HG02852 (cell line): ENCODE results near the gene POLD4.

Source experiments
- ATAC-seq: cut with Tn5 transposase; IDR thresholded peaks from one replicate; pipeline ENCODE4 v1.9.1; 2021; ENCODE audit warnings: mild to moderate bottlenecking, moderate library complexity; ENCODE audit not compliant: unreplicated experiment

Gene POLD4

DNA sequence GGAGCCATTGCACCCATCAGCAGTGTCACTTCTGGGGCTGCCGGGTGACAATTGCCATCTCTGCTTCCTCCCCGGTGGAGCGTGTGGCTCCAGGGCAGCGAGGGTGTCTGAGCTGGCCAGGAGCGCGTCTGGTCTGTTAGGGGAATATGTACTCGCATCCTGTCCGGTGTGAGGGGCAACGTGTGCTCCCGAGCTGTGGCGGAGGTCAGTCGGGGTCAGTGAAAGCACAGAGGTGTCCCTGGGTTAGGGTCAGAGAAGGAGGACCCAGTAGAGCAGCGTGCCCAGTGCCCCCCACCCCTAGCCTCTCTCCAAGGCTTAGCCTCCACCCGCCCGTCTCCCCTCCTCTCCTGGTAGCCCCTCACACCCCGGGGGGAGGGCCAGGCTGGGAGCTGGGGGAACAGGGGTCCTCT, 18.6 kb upstream of the POLD4 start:
- ATAC-seq, result no peak

DNA sequence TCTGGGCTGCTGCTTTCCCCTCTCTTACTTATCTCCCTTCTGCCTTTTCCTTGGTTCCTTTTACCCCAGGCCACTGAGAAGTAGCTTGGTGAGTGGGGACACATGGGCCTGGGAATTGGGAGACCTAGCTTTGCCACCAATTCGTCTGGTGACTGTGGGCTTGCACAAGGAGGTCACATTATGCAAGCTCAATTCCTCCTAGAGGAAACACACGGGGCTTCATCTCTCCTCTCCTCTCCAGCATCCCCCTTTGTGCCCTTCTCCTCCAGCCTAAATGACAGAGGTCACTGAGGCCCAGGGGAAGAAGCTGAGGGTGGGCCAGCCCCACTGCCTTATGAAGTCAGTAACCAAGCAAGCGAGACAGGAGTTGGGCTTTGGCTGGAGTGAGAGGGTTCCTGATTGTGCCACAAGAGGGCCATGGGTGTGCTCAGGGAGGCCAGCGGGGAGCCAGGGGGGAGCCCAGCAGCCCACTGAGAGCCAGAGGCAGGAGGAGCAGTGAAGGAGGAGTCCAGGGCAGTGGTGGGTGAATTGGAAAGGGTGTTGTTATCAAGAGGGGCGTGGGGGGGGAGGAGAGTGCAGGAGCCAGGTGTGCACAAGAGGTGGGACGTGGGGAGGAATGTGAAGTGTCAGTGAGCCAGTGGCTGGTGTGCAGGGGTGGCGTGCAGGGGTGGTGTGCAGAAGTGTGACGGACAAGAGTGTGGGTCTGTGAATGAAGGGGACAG, 18.0 kb upstream of the POLD4 start:
- ATAC-seq, result no peak

DNA sequence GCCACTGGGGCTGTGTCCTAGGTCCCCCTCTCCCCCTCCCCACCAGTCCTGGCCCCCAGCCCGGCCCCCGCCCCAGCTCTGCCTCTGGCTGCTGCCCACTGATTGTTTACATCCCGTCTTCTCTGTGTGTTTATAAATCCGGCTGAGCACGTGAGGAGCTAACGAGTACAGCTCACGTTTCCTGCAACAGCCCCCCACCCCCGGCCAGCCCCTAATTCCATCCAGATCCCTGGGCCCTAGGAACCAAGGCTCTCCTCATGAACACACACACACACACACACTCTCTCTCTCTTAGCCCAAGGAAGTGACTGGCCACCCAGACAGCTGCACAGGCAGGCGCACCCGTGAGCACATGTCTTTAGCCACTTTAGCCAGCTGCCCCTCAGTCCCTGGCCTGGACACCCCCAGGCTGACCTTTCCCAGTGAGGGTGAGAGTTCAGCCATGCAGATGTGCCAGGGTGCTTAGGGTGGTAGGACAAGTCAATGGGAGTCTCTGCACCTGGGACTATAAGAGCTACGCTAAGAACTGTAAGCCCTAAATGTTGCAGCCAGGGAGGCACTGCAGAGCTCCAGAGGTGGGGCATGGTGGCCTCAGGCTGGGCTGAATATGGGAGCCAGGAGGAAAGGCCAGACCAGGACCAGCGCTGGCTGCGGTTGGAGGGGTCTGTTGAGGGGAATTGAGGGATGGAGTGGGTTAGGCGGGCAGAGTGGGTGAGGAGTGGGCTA, 17.2 kb upstream of the POLD4 start:
- ATAC-seq, result no peak

DNA sequence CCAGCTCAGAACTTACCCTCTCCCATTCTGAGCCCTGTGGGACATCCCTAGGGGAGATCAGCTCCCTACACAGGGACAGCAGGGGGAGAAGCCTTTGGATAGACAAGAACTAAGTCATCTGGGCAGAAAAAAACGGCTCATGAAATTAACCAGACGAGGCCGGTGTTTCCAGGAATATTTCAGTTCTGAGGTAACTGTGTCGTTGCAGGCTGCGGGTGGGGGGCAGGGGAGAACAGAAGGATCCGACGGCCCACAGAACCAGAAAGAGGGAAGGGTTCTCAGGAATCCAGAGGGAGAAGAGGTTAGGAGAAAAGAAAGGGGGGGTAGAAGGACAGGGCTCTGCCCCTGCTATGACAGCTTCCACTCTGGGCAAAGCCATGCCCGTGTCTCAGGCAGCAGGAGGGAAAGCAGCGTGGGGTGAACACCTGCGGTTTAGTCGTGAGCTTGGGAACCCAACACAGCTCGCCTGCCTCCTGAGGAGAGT, 16.5 kb upstream of the POLD4 start:
- no peak for ATAC-seq

DNA sequence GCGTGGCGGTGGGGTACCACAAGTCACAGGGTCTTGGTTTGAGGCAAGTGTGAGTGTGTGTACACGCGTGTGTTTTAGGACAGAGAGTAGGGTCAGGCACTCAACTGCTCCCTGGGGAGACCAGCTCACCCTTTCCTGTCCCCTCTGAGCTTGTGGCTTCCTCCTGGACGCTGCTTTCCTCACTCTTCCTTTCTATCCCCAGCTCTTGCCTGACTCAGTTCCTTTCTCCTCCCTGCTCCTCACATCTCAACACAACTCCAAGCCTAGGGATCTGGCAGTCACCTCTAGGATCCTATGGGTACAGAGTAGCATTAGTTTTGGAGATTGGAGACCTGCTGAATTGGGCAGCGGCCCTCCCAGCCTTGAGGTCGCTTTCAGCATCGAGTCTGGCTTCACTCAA, 15.9 kb upstream of the POLD4 start:
- ATAC-seq, result no peak

DNA sequence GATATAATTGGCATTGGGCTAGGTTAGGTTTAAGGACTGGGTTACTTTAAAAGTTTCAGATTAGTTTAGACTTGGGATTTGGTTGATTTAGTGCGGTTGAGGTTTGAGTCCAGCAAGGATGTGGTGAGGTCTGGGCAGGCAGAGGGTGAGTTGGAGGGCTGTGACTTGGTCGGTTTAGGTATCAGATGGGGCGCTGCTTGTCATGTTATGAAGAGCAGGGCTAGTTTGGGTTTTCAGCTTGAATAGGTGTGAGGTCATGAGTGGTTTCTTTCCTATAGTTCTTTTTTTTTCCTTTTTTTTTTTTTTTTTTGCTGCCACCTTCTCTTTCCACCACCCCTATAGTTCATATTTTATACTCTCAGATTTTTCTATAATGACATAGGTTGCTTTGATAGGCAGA, 15.3 kb upstream of the POLD4 start:
- ATAC-seq, result no peak

DNA sequence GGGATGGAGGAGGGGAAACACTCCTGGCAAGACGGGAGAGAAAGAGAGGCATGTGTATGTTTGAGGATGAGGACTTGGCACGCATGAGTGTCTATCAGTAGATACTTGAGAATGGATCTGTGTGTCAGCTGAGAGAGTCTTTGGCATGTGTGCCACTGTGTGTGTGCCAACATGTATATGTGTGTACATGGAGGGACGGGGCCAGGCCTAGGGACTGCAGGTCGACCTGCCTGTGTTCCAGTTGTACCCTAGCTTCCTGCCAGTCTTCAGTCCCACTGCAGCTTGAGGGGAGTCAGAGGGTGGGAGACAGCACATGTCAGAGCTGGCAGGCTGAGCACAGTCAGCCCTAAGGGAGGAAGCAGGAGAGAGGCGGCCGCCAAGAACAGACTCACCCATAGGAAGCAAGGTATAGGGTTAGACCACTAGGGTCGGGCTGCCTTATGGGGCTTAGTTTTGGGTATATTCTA, 14.4 kb upstream of the POLD4 start:
- no peak for ATAC-seq

DNA sequence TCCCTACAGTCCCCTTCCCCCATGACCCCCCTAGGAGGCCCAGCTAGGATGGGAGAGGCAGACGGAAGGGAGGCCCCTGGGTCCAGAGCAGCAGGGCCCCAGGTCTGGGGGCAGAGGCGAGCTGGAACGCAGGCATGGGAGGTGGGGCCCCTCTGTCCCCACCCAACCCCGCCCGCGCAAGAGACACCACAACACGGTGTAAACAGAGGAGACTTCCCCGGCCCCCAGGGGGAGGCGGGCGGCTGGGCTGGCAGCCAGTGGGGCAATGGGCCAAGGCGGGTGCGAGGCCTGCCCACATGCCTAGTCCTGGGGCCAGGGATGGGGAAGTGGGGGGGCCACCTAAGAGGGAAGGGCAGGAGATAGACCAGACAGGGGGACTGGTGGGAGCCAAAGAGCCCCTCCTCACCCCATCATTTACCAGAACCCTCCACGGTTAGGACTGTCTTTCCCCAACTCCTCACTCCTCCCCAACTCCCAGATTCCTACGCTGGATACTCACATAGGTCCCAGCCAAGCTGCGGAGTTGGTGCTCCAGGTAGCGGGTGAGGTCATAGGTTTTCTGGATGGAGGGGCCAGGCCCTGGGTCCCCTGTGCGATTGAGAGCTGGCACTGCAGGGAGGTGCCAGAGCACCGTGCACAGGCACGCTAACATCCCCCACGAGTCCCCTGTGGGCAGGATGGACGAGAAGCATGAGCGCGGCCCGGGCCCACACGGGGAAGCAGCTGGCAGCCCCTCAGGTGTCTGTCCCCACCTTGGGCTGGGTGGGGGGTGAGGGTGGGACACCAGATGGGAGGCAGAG, 13.8 kb upstream of the POLD4 start:
- no peak for ATAC-seq

DNA sequence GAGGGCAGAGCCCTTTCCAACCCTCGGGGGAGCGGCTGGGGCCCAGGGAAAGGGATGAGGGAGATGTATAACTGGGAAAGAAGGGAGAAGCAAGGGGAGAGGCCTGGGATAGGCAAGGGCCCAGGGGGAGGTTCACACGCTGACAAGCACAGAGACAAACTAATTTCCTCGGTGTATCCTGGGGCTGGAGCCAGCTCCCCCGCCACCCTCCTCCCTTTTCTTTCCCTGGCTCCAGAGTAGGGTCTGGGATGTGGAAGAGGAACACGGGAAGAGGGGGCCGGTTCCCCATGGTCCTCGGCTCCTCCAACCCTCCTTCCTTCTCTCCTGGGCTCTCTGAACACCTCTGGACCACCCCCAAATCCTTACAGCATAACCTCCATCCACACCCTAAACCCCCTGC, 13.2 kb upstream of the POLD4 start:
- no peak for ATAC-seq

DNA sequence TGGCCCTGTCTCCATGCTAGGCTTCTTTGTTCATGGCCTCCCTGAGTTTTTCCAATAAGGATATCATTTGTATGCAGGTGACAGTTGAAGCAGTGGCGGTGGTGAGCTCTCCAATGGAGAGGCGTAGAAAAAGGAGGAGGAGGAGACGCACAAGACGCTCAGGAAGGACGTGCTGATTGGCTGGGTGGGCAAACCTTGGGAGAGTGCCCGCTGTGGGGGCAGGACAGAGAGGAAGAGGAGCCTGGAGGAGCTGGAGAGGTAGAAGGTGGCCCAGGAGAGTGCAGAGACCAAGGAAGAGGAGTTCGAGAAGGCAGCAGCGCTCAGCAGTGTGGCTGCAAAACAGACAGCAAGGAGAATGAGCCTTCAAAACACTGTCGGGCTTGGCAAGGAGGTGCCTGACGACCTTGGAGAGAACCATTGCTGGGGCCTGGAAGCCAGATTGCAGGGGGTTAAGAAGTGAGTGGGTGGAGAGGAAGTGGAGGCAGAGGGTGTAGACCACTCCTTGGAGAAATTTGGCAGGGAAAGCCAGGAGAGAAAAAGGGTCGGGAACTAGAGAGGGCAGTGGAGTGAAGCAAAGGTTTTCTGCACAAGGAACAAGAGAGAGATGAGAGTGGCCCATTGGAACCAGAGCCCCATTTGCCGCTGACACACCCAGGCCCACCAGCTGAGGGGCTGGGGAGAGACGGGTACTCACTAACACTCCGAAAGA, 12.5 kb upstream of the POLD4 start:
- no peak for ATAC-seq

DNA sequence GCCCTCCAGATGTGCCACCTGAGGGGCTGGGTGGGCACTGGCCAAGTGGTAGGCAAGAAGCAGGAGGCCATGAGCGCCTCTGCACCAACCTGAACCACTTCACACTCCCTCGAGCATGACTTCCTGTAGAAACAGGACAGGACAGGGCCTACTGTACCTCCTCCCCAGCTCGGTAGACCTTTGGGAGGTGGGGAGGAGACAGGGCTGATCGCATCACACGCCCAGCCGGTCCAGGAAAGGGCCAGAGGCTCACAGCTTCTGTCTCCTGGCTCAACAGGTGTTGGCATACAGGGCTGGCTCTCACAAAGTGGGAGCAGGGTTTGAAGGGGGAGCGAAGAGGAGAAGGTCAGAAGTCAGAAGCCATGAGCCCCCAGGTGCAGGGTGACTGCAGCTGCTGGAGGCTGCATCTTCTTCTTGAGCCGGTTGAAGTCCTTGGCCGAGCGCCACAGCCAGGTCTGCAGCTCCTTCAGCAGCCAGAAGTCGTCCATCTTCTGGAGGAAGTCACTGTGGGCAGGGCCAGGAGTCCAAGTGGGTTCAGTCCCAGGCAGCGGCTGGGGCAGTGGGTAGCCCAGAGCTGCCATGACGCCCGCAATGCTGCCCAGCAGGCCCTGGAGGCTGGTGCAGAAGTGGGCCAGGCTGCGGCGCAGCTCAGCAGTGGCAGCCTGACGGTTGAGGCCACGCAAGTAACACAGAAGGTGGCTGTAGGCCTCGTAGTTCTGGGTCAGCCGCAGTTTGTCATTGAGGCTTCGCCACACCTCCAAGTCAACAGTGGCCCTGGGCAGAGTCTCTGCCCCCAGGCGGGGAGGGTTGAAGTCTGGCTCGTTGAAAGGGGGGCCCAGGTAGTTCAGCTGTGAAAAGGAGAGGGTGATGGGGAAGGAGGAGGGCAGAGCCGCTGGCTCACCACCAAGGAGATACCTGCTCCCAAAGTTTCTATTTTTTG, 11.7 kb upstream of the POLD4 start:
- ATAC-seq, result no peak

DNA sequence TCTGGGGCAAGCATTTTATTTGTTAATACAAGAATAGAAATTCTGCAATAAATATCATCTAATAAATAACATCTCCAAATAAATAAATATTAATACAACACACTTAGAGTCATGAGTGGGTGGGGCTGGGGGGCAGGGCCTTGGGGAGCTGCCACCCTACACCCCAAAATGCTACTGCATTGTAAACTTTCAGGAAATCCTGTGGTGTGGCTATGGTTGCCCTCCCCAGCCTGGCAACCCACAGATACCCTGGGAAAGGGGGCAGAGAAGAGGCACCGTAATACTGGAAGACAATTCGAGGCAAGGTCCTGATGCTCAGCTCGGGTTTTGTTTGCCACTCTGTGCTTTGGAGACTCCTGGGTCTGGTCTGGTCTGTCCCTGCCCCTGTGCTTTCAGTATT, 10.8 kb upstream of the POLD4 start:
- ATAC-seq, result no peak

DNA sequence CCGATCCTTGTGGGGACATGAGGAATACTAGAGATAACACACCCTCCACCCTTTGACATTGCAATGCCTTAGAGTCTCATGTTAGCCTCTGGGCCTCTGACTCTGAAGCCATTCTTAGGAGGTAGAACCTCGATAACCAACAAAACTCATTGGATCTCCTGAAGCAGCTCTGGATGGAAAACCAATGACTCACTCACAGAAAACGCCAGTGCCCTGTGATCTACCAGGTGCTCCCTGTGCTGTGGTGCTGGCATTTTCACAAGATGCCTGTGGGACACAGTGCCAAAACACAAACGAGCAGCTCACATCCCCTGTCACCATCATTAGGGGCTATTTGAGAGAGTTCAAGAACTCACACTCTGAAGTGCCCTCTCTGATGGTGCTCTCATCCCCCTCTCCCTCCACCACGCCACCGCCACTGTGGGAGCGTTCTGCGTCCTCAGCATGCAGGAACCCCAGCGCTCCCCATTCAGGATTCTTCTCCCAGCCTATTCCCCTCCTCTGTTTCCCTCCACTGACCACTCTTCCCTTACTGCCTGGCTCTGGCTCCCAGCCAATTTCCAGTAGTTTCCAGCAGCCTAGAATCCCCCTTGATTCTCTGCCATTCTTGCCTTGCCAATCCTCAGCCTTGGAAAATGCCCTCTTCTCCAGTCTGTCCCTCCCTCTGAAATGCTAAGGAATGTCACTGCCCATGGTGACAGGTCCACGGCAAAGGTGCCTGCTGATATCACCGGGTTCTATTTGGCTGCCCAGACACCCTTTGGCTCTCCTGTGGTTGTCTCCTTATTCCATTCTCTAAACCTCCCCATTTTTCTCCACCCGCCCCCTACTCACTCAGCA, 4.7 kb upstream of the POLD4 start:
- no peak for ATAC-seq

DNA sequence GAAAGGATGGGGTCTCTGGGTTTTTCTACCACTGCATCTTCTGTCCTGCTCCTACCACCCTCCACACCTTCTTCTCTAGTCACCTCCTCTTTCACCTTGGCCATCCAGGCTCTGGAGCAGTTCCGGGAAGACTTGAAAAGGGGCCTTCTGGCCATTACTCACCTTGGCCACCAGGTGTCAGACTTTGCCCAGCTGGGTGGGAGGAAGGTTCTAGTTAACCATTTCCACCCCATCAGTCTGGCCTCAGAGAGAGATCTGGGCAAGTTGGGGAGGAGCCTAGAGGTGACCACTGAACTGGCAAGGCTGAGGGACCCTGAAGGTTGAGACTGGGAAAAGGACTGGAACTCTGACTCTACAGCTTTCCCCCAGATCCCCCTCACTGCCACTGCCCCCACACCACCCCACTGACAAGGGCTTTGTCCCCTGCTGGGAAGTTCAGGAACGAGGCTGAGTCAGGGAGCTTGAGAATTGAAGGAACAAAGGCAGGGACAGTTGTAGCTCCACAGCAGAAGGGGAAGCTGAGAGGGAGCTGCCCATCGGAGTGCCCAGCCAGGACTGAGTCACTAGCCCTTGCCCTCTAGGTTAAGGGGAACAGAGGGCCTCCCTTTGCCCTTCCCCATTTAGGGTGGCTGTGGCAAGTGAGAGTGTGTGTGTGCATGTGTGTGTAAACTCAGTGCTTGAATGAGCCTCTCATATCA, 3.7 kb upstream of the POLD4 start:
- ATAC-seq, result no peak

DNA sequence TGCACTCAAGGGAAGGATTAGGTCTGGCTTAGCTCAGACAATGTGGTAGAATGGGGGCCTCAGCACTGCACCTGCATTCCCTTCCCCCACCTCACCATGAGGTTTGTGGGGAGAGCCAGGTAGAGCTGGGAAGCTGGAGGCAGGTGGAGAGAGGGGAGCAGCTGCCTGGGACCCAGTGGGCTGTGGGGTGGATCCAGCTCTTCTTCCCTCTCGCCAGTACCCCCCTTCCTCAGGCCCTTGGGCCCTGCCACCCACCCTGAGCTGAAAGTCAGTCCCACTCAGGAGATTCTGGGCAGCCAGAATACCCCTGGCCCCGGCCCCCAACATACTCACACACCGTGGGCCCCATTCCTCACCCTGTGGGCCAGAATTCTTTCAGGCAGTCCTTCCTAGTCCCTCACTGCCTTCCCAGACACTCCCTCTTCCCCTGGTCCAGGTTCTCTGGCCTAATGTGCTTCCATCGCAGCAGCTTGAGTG, 3.1 kb upstream of the POLD4 start:
- ATAC-seq, result no peak

DNA sequence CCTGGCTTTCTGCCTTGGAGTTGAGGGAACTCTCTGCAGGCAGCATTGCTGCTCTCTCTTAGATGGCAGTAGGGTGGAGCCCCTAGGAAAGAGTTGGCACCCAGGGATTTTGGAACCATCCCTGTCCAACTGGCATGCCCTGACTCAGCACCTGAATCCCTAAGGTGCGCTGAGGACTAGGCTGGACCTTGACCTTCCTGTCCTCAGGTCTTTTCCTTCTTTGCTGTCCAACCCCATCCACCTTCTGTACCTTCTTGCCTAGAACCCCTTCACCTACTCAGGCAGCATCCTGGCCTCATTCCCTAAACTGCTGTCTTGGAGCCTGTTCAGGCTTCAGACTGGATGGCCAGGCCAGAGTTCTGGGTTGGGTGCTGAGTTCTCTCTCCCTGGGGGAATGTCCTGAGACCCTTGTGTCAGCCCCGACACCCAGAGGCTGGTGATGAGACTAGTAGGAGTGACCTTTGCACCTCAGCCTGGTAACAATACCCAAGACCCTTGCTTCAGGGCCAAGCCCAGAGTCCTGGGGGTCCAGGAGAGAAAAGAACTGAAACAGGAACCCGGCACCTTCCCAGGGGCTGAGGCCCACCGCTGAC, 2.5 kb upstream of the POLD4 start:
- no peak for ATAC-seq

DNA sequence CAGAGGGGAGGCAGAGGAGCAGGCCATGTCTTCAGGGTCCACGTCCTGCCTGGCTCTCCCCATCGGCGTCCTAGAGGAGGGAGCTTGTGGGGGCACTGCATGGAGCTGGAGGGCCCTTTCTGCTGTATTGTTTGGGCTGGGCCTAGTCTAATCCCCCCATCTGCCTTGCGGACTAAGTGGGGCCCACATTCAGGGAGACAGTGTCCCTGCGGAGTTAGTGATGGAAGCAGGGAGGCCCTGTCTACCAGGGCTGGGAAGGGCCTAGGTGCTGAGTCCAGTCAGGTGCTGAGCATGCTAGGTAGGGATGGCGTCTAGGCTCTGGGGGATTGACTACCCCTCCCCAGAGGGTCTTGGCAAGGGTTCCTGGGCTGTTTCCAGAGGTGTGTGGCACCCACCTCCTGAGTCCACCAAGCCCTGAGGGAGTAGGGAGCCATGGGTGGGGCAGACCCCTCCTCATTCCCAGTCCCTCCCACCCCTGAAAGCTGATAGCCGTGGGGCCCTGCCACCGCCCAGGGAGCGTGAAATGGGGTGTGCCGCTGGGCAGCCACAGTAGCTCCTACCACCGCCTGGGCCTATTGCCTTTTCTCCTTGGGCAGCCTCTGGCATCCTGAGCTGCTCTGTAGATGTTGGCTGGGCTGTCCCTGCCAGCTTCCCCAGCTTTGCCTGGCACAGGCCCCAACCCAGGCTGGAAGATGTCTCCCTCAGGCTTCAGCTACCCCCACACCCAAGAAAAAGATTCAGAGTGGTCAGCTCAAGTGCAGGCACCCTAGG, 1.9 kb upstream of the POLD4 start:
- no peak for ATAC-seq
